Tibial artery (tissue), 4 donors: ENCODE measurements around the gene MYLK.
A peak's percentile ranks its signal among the peaks of the same experiment; 100 is the strongest.

Experiments used
- DNase-seq, 2 donors: peaks; one replicate each; pipeline ENCODE4 v3.0.0-alpha.2; 2019
- H3K27ac ChIP-seq, 2 donors: fragments of 200-600 bp; sonication (generic) in 1 of 2; 1 replicate in 1 of 2; 2 replicates in 1 of 2; pipeline ENCODE4 v1.5.1; 2018 to 2019; ENCODE audit warnings: mild to moderate bottlenecking in 1 of 2
- H3K27me3 ChIP-seq, 2 donors: fragments of 200-600 bp; sonication (generic) in 1 of 2; one replicate each; pipeline versions ENCODE4 v1.5.1 to v1.6.0; 2016 to 2019
- H3K36me3 ChIP-seq, 3 donors: fragments of 200-600 bp; sonication (generic) in 2 of 3; one replicate each; pipeline ENCODE4 v1.5.1; 2016 to 2019; ENCODE audit warnings: mild to moderate bottlenecking in 2 of 3
- H3K4me1 ChIP-seq, 4 donors: fragments of 200-600 bp; sonication (generic) in 2 of 4; 1 replicate in 3 of 4; 2 replicates in 1 of 4; pipeline ENCODE4 v1.5.1; 2016 to 2019
- H3K4me3 ChIP-seq, 2 donors: fragments of 200-600 bp; sonication (generic) in 1 of 2; 1 replicate in 1 of 2; 2 replicates in 1 of 2; pipeline ENCODE4 v1.5.1; 2018 to 2019; ENCODE audit warnings: mild to moderate bottlenecking in 2 of 2
- H3K9me3 ChIP-seq, 3 donors: fragments of 200-600 bp; sonication (generic) in 1 of 3; one replicate each; pipeline ENCODE4 v1.5.1; 2016 to 2019
- intact Hi-C: fragments of 100-400 bp; cut with DNase I; formaldehyde crosslinking; loops from one replicate; pipeline ENCODE4 v1.15.0; 2023; ENCODE audit warnings: low total_unique reads
- TF ChIP-seq, protein P1 (sequence below), 2 experiments: fragments of 200-600 bp in 1 of 2; fragments of 450-650 bp in 1 of 2; IDR thresholded peaks; one replicate each; pipeline ENCODE4 v1.5.1; 2017 to 2019; ENCODE audit warnings: antibody characterized with exemption in 2 of 2, mild to moderate bottlenecking in 1 of 2, moderate library complexity in 1 of 2

The MYLK gene

DNA sequence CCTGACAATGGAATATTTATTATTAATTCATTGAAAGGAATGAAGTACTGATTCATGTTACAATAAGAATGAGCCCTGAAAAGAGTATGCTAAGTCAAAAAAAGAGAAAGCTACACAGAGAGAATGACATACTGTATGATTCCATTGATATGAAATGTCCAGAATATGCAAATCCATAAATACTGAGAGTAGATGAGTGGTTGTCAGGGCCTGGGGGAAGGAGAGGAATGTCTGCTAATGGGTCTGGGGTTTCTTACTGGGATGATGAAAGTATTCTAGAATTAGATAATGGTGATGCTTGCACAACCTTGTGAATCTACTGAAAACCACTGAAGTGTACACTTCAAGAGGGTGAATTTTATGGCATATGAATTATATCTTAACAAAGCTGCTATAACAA lies 219.4 kb downstream of the MYLK start:
- H3K27ac ChIP-seq: peak overlapping the region; percentile 79 to 94
- DNase-seq: no peak
- H3K27me3 ChIP-seq: no peaks in the 10 kb centered on the region
- H3K36me3 ChIP-seq: peaks cover 50 to 82% (median 56%) of the 10 kb centered on the region in 3 donors
- TF ChIP-seq, protein P1, sequence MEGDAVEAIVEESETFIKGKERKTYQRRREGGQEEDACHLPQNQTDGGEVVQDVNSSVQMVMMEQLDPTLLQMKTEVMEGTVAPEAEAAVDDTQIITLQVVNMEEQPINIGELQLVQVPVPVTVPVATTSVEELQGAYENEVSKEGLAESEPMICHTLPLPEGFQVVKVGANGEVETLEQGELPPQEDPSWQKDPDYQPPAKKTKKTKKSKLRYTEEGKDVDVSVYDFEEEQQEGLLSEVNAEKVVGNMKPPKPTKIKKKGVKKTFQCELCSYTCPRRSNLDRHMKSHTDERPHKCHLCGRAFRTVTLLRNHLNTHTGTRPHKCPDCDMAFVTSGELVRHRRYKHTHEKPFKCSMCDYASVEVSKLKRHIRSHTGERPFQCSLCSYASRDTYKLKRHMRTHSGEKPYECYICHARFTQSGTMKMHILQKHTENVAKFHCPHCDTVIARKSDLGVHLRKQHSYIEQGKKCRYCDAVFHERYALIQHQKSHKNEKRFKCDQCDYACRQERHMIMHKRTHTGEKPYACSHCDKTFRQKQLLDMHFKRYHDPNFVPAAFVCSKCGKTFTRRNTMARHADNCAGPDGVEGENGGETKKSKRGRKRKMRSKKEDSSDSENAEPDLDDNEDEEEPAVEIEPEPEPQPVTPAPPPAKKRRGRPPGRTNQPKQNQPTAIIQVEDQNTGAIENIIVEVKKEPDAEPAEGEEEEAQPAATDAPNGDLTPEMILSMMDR (IDR thresholded peaks at IDR 0.05): no peak
- H3K4me3 ChIP-seq: no peak overlapping the region
- peaks cover 7 to 88% (median 42%) of the 10 kb centered on the region in 4 donors for H3K4me1 ChIP-seq
- intact Hi-C loops: no loop called here
- no peaks in the 10 kb centered on the region for H3K9me3 ChIP-seq

DNA sequence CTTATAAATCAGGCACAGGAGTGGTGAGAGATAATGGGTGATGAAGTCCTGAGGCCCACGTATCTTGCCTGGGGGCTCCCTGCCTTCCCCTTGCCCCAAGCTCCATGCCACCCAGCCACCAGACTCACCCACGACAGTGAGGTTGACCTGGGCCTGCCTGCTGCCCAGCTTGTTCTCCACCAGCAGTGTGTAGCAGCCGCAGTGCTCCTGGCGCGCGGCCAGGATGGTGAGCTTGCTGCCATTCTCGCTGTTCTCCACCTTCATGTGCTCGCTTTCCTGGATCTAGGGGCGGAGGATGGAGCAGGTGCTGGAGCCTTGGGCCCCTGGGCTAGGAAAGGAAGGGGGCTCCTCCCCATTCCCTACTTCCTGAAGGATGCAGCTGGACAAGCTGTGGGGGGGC lies 220.2 kb downstream of the MYLK start:
- TF ChIP-seq, protein P1 (IDR thresholded peaks at IDR 0.05): no peak
- intact Hi-C loops: no loop called here
- Histone ChIP-seq H3K27me3 (no peaks in the 10 kb centered on the region), H3K4me3 (no peak overlapping the region), H3K36me3 (peaks cover 51 to 82% (median 51%) of the 10 kb centered on the region in 3 donors), H3K4me1 (peaks cover 7 to 88% (median 48%) of the 10 kb centered on the region in 4 donors), H3K27ac (peak overlapping the region; percentile 79 to 94), H3K9me3 (no peaks in the 10 kb centered on the region)
- DNase-seq: no peak

- Histone ChIP-seq H3K4me3 (no peak overlapping the region), H3K27ac (peak overlapping the region; percentile 79 to 94), H3K36me3 (peaks cover 45 to 81% (median 56%) of the 10 kb centered on the region in 3 donors), H3K27me3 (no peaks in the 10 kb centered on the region), H3K9me3 (no peaks in the 10 kb centered on the region), H3K4me1 (peaks cover 7 to 88% (median 50%) of the 10 kb centered on the region in 4 donors)
- TF ChIP-seq, protein P1 (IDR thresholded peaks at IDR 0.05): no peak
- DNase-seq: no peak
- intact Hi-C loops: no loop called here
Measured at GRCh38 chr3:123661973-123662372, 222.2 kb downstream of the MYLK start.

DNA sequence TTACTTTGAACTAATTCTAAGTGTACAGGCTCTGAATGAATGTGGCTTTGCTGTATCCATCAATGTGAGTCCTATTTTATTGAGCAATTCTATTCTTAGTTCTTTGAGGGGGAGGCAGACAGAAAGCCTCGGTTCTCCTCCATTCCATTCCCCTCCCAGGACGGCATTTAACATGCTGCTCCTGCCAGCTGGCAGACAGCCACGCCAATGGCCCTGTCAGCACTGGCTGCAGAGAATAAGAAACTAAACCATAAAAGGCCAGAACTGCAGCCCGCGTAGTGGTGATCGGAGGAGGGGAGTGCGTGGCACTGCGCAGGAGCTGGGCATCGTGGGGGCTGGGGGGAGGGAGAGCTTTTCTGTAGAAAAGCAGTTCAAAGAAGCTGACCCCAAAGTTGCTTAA lies 223.2 kb downstream of the MYLK start:
- Histone ChIP-seq H3K36me3 (peaks cover 45 to 81% (median 56%) of the 10 kb centered on the region in 3 donors), H3K27me3 (no peaks in the 10 kb centered on the region), H3K27ac (peak overlapping the region; percentile 85 to 94), H3K4me3 (no peak overlapping the region), H3K4me1 (peaks cover 7 to 93% (median 59%) of the 10 kb centered on the region in 4 donors), H3K9me3 (no peaks in the 10 kb centered on the region)
- DNase-seq: peak; percentile 97 to 99
- intact Hi-C loops: no loop called here
- TF ChIP-seq, protein P1 (IDR thresholded peaks at IDR 0.05): no peak

- Histone ChIP-seq H3K4me1 (peaks cover 7 to 95% (median 66%) of the 10 kb centered on the region in 4 donors), H3K27ac (peak overlapping the region; percentile 85 to 94), H3K4me3 (no peak overlapping the region), H3K36me3 (peaks cover 45 to 81% (median 56%) of the 10 kb centered on the region in 3 donors), H3K9me3 (no peaks in the 10 kb centered on the region), H3K27me3 (no peaks in the 10 kb centered on the region)
- intact Hi-C loops: no loop called here
- TF ChIP-seq, protein P1 (IDR thresholded peaks at IDR 0.05): no peak
- no peak for DNase-seq
Measured at GRCh38 chr3:123660141-123660675, 223.9 kb downstream of the MYLK start.
